TTC549 (cell line): ENCODE measurements around the gene LGMN.
"Not testable (repeated sequence)": the region's sequence is repeated elsewhere in the genome, so short reads cannot be mapped to it uniquely, and the experiment has no call there.

Source experiments
- FAIRE-seq: peaks from 2 replicates; lab custom pipeline; 2012; peaks lifted over from hg19 to GRCh38; lab: Jason Lieb, UNC

Gene LGMN

GRCh38 chr14:92748259-92749016 lies at the start of gene LGMN:
LGMN (minus strand) TSS chr14:92748627; CDS start chr14:92732786, 15,841 bp downstream.
- peak; percentile 48 for FAIRE-seq

- FAIRE-seq, result no peak
These were observed 46.5 kb upstream of the LGMN start for GRCh38 chr14:92794961-92795360.

- no peak for FAIRE-seq
These were observed 46.1 kb upstream of the LGMN start for GRCh38 chr14:92794547-92794941.

- peak; percentile 64 for FAIRE-seq
These were observed 45.5 kb upstream of the LGMN start, which contains the start of gene GOLGA5 for GRCh38 chr14:92793709-92794546. GOLGA5 (plus strand) TSS chr14:92794305; CDS start chr14:92797438, 3,133 bp downstream.

- no peak for FAIRE-seq
These were observed 44.5 kb upstream of the LGMN start for GRCh38 chr14:92792885-92793284.

GRCh38 chr14:92789457-92790089 lies 41.1 kb upstream of the LGMN start:
- FAIRE-seq, result no peak

GRCh38 chr14:92787554-92787953 lies 39.1 kb upstream of the LGMN start:
- FAIRE-seq, result no peak

GRCh38 chr14:92786427-92786756 lies 38.0 kb upstream of the LGMN start:
- FAIRE-seq, result no peak

- FAIRE-seq, result no peak
These were observed 37.4 kb upstream of the LGMN start for GRCh38 chr14:92785667-92786426.

- peak; percentile 82 for FAIRE-seq
These were observed 35.5 kb upstream of the LGMN start for GRCh38 chr14:92783813-92784431.

GRCh38 chr14:92781350-92781749 lies 32.9 kb upstream of the LGMN start:
- no peak for FAIRE-seq

GRCh38 chr14:92780444-92781232 lies 32.2 kb upstream of the LGMN start:
- no peak for FAIRE-seq

- peak; percentile 56 for FAIRE-seq
These were observed 30.6 kb upstream of the LGMN start for GRCh38 chr14:92778868-92779565.

GRCh38 chr14:92775292-92775691 lies 26.9 kb upstream of the LGMN start:
- not testable (repeated sequence) for FAIRE-seq

GRCh38 chr14:92774572-92774971 lies 26.1 kb upstream of the LGMN start:
- FAIRE-seq, result no peak

GRCh38 chr14:92770484-92770883 lies 22.1 kb upstream of the LGMN start:
- FAIRE-seq, result no peak

GRCh38 chr14:92768795-92769194 lies 20.4 kb upstream of the LGMN start:
- no peak for FAIRE-seq

GRCh38 chr14:92768236-92768635 lies 19.8 kb upstream of the LGMN start:
- not testable (repeated sequence) for FAIRE-seq

- not testable (repeated sequence) for FAIRE-seq
These were observed 15.5 kb upstream of the LGMN start for GRCh38 chr14:92763666-92764631.
